Measurements from ENCODE around the gene DLL1.

- no peak for TF ChIP-seq POLR2A (IDR thresholded peaks at IDR 0.05)
- no peak for TF ChIP-seq CTCF (IDR thresholded peaks at IDR 0.05)
Observed at GRCh38 chr6:170258407-170258806, 32.5 kb downstream of the DLL1 start.
